SK-N-SH treated with all-trans-retinoic acid at 6 μM for 48 hours (cell line): ENCODE measurements around the gene HOXA4.

ENCODE experiments used
- ISL1 ChIP-seq: fragments of 250-450 bp; sonication (Bioruptor Pico); IDR thresholded peaks from 2 replicates; pipeline ENCODE4 v2.1.2; 2022; ENCODE audit warnings: mild to moderate bottlenecking, moderate library complexity
- OSR1 ChIP-seq: fragments of 250-450 bp; sonication (Bioruptor Pico); IDR thresholded peaks from 2 replicates; pipeline ENCODE4 v1.8.0; 2022; ENCODE audit warnings: moderate library complexity, mild to moderate bottlenecking, inconsistent platforms
- SNAI2 ChIP-seq: fragments of 250-450 bp; sonication (Bioruptor Pico); IDR thresholded peaks from 2 replicates; pipeline ENCODE4 v1.5.0; 2020; ENCODE audit warnings: mild to moderate bottlenecking, moderate library complexity
- ZNF565 ChIP-seq: fragments of 450-650 bp; formaldehyde crosslinking; conservative IDR thresholded peaks from 2 replicates; pipeline ENCODE4 v1.5.0; 2020; ENCODE audit warnings: low read depth, mild to moderate bottlenecking, moderate library complexity
- TF ChIP-seq, protein P1 (sequence below): fragments of 250-450 bp; sonication (Bioruptor Pico); IDR thresholded peaks from 2 replicates; pipeline ENCODE4 v1.8.0; 2020; ENCODE audit warnings: mild to moderate bottlenecking, moderate library complexity, borderline replicate concordance

GRCh38 chr7:27095897-27096767, 34.4 kb downstream of the HOXA4 start, which contains the start of gene HOXA1:
- TF ChIP-seq, protein P1, sequence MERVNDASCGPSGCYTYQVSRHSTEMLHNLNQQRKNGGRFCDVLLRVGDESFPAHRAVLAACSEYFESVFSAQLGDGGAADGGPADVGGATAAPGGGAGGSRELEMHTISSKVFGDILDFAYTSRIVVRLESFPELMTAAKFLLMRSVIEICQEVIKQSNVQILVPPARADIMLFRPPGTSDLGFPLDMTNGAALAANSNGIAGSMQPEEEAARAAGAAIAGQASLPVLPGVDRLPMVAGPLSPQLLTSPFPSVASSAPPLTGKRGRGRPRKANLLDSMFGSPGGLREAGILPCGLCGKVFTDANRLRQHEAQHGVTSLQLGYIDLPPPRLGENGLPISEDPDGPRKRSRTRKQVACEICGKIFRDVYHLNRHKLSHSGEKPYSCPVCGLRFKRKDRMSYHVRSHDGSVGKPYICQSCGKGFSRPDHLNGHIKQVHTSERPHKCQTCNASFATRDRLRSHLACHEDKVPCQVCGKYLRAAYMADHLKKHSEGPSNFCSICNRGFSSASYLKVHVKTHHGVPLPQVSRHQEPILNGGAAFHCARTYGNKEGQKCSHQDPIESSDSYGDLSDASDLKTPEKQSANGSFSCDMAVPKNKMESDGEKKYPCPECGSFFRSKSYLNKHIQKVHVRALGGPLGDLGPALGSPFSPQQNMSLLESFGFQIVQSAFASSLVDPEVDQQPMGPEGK (CRISPR knock-in tag) = no peak
- TF ChIP-seq ISL1 (CRISPR knock-in tag) (no peak), SNAI2 (CRISPR knock-in tag) (no peak), OSR1 (no peak), ZNF565 (CRISPR knock-in tag) (no peak)
